Mammary epithelial cell (primary cell): Measurements from ENCODE around the gene CYB5R2.

ENCODE experiments used
- EZH2 ChIP-seq: IDR thresholded peaks from 2 replicates; pipeline ENCODE4 v1.6.1; 2012; ENCODE audit warnings: low read length, inconsistent platforms, borderline replicate concordance
- TF ChIP-seq, protein P1 (sequence below), 2 donors: IDR thresholded peaks in 1 of 2; conservative IDR thresholded peaks in 1 of 2; 2 replicates each; pipeline ENCODE4 v1.5.1; 2011 to 2012; ENCODE audit warnings: inconsistent platforms in 2 of 2, low read length in 2 of 2, mild to moderate bottlenecking in 2 of 2, control low read depth in 1 of 2, low read depth in 1 of 2; ENCODE audit not compliant: insufficient read depth in 1 of 2; ENCODE audit errors: extremely low read depth in 1 of 2

DNA sequence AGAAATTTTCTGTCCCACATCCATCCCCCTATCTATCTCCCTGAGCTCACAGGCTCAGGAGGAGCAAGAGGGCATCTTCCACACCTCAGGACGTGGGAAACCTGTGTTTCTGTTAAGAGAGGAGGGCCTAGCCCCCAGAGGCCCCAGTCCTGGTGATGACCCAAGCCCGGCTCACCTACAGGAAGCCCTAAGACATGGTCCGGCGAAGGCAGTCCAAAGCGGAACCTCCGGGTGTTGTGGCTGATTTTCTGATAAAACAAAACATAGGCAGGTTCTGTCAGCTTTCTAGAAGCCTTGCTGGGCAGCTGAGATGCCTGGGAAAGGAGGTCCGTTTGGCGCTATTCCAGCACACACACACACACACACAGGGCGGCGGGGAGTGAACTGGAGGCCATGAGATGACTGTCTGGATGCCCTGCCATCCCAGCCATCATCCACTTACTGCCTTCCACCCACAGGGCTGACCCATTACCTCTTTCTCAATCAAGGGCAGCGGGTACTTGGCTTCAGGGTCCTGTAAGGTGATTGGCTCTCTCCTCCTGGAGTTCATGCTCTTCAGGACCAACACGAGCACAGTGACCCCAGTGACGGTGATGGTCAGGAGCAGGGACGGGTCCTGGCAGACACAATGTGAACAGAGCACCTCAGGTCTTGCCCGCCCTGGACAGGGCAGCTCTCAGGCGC, 882 bp downstream of the CYB5R2 start:
- TF ChIP-seq, protein P1, sequence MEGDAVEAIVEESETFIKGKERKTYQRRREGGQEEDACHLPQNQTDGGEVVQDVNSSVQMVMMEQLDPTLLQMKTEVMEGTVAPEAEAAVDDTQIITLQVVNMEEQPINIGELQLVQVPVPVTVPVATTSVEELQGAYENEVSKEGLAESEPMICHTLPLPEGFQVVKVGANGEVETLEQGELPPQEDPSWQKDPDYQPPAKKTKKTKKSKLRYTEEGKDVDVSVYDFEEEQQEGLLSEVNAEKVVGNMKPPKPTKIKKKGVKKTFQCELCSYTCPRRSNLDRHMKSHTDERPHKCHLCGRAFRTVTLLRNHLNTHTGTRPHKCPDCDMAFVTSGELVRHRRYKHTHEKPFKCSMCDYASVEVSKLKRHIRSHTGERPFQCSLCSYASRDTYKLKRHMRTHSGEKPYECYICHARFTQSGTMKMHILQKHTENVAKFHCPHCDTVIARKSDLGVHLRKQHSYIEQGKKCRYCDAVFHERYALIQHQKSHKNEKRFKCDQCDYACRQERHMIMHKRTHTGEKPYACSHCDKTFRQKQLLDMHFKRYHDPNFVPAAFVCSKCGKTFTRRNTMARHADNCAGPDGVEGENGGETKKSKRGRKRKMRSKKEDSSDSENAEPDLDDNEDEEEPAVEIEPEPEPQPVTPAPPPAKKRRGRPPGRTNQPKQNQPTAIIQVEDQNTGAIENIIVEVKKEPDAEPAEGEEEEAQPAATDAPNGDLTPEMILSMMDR (conservative IDR thresholded peaks at IDR 0.05 in 1 of 2, IDR thresholded peaks at IDR 0.05 in 1 of 2; ENCODE audit: extremely low read depth in 1 of 2, insufficient read depth in 1 of 2, low read depth in 1 of 2, low read length in 2 of 2) = no peak
- no peak for TF ChIP-seq EZH2
